HFF-Myc (cell line): Measurements from ENCODE around the gene DHRS13.
A peak's percentile ranks its signal among the peaks of the same experiment; 100 is the strongest.
"Not testable (repeated sequence)": the region's sequence is repeated elsewhere in the genome, so short reads cannot be mapped to it uniquely, and the experiment has no call there.

Experiments
- DNase-seq: peaks from one replicate; pipeline ENCODE4 v3.0.0-alpha.2; 2011; ENCODE audit warnings: low read depth; ENCODE audit errors: extremely low read depth
- H3K4me3 ChIP-seq: replicated peaks from 2 replicates; pipeline ENCODE4 v1.5.1; 2011; ENCODE audit warnings: low read depth, mild to moderate bottlenecking, control low read depth, low read length
- CTCF ChIP-seq: IDR thresholded peaks from 2 replicates; pipeline ENCODE4 v1.5.1; 2012; ENCODE audit warnings: mild to moderate bottlenecking, low read depth, low read length, control low read depth; ENCODE audit errors: missing control alignments

The DHRS13 gene

GRCh38 chr17:28935744-28936460 is 33.0 kb upstream of the DHRS13 start:
- no peak for DNase-seq
- no peak for TF ChIP-seq CTCF
- no peak overlapping the region for H3K4me3 ChIP-seq

DNA sequence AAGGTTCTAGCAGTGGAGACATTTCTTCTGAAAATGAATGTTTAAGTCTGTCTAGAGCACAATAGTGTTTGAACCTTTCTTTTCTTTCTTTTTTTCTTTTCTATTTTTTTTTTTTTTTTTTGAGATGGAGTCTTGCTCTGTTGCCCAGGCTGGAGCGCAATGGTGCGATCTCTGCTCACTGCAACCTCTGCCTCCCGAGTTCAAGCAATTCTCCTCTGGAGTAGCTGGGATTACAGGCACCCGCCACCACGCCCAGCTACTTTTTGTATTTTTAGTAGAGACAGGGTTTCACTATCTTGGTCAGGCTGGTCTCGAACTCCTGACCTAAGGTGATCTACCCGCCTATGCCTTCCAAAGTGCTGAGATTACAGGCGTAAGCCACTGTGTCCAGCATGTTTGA is 31.6 kb upstream of the DHRS13 start:
- not testable (repeated sequence) for DNase-seq, H3K4me3 ChIP-seq

DNA sequence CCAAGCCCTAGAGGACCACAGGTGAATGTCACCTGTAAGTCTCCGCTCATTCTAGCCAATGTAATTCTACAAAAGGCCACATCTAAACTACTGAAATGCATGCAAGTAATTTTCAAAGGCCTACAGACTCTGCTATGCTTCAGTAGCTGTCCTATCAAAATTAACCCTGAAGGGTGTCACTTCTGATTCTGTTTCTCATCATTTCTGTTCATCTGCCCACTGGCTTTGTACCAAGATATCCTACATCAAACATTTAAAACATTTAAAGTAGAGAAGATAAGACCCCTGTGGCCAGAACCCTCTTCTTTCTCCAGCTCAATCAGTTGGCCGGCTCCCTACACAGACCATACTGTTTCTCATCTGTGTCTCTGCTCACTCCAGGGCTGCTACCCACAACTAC is 26.9 kb upstream of the DHRS13 start:
- H3K4me3 ChIP-seq = no peak overlapping the region
- no peak for TF ChIP-seq CTCF
- DNase-seq = no peak

DNA sequence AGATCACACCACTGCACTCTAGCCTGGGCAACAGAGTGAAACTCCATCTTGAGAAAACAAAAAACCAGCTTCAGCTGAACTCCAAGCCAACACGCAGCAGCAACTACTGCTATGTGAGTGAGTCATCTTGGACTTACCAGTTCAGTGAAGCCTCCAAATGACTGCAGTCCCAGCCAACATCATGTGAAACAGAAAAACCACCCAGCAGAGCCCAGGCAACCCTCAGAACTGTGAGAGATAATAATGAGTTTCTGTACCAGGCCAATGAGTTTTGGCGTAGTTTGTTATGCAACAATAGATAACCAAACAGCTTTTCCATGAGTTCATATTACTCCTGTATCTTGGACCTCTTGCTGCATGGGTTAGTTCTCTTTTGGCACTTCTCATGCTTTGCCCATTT is 25.2 kb upstream of the DHRS13 start:
- H3K4me3 ChIP-seq = no peak overlapping the region
- no peak for TF ChIP-seq CTCF
- no peak for DNase-seq

- no peak overlapping the region for H3K4me3 ChIP-seq
- no peak for DNase-seq
- TF ChIP-seq CTCF = no peak
These were observed 23.9 kb upstream of the DHRS13 start for GRCh38 chr17:28926786-28927185.

DNA sequence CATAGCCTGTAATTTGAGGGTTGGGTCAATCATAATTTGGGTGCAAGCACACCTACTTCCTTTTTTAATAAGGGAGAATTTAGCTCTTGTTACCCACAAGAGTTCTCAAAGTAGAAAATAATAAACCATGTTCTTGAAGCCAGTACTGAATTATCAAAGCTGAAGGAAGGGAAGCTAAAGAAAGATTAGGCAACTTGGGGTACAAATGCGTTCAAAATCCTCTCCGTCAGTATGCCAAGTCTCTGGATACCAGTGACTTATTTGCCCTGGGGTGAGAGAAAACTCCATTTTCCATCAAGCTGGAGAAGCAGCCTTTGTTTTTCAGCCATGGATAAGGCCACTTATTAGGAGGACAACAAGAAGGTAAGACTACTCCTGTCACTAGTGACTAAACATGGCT is 23.5 kb upstream of the DHRS13 start:
- H3K4me3 ChIP-seq = no peak overlapping the region
- no peak for TF ChIP-seq CTCF
- DNase-seq = no peak

DNA sequence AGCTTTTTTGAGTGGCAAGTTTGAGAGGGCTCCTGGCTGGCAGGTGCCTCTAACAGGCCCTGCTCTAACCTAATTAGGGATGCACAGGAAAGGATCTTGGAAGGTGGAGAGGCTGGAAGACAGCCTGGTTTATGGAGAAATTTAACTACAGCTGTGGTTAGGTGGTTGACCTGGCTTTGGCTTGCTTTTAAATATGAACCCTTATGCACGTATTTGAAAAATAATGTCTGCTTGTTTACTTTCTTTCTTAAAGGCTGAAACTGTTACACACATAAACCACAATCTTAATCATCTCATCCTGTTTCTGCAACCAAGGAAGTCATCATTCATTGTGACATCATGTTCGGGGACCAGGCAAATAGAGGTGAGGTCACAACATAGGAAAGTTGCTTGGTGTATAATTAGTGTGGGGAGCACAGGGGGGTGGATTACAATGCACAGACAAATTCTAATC is 23.1 kb upstream of the DHRS13 start:
- DNase-seq = peak; percentile 52
- no peak for TF ChIP-seq CTCF
- H3K4me3 ChIP-seq = no peak overlapping the region
